SW 1271 (cell line): ENCODE measurements around the gene DNMT3L.
"Not testable (repeated sequence)": the region's sequence is repeated elsewhere in the genome, so short reads cannot be mapped to it uniquely, and the experiment has no call there.

Experiments
- DNase-seq, 2 experiments: peaks; one replicate each; lab custom pipeline; 2025; lab: John Stamatoyannopoulos, UW

The DNMT3L gene

DNA sequence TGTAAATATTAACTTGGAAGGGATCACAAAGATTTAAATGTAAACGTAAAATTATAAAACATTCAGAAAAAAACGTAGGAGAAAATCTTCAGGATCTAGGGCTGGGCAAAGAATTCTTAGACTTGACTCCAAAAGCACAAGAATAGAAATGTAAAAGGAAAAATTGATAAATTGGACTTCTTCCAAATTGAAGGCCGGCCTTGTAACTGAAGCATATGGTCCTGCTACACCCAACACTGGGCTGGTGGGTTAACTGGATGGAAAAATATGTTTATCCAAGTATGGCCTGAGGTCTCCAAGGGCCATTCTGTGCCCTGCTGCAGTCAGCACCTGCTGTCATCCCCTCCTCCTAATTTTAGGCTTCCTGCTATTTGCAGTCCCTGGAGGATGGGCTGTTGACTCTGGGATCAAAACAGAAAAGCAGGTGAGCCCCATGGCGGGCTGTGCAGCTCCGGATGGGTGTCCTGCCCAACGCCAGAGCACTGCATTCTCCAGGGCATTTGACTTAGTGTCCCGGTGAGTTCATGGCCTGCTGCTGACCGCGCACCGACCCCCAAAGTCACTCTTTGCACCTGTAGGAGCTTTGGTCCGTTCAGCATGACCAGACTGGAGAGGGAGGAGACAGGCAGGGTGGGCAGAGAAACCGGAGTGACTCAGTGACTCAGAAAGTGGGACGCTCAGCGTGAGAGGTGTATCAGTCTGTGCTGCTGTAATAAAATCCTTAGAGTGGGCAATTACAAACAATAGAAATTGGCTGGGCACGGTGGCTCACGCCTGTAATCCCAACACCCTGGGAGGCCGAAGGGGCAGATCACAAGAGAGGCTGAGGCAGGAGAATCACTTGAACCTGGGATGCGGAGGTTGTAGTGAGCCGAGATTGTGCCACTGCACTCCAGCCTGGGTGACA lies 17.9 kb upstream of the DNMT3L start:
- DNase-seq = no peak

DNA sequence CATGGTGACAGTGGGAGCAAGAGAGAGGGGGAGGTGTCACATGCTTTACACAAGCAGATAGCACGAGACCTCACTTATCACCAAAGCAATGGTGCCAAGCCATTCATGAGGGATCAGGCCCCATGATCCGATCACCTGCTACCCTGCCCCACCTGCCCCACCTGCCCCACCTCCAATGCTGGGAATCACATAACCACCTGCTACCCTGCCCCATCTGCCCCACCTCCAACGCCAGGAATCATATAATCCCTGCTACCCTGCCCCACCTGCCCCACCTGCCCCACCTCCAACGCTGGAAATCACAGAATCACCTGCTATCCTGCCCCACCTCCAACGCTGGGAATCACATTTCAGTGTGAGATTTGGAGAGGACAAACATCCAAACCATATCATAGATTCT lies 13.3 kb upstream of the DNMT3L start:
- DNase-seq = no peak

DNA sequence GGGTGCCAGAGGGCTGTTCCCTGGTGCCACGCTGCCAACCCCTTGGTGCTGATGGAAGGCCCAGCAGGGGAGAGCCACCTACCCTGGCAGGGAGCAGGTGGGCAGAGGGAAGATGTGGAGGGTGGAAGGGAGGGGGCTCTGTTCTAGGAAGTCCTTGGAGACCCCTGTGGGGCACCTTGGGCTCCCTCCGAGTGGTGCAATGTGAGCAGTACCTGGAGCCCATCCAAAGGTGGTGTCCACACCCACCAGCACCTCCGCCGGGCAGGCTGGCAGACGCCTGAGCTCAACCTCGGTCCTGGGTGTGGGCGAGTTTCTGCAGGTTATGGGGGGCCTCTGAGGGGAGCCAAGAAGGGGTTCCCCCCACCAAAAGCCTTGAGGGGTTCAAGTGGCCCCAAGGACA lies 11.3 kb upstream of the DNMT3L start:
- DNase-seq = no peak

DNA sequence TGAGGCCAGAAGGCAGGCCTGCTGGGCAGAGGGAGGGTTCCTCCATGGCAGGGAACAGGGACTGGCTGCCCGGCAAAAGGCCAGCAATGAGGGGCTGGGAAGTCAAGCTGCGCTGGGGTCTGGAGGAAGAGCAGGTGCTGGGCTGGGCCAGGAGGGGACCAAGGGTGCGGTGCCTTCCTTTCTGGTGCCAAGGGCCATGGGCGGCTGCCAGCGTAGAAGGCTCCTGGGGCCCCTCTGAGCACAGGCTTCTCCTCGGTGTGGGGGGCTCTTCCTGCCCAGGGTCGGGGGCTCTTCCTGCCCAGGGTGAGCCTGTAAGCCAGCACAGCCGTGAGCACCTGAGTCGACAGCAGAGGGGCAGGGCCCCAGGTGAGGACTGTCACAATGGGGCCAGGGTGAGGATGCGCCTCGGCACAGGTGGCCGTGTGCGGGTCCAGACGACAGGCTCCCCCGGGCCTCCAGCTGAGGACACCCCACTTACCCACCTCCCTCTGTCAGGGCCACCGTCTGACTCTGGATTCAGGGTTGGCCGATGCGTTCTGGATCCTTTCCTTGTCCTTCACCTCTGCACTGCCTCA lies 10.7 kb upstream of the DNMT3L start:
- DNase-seq = no peak

DNA sequence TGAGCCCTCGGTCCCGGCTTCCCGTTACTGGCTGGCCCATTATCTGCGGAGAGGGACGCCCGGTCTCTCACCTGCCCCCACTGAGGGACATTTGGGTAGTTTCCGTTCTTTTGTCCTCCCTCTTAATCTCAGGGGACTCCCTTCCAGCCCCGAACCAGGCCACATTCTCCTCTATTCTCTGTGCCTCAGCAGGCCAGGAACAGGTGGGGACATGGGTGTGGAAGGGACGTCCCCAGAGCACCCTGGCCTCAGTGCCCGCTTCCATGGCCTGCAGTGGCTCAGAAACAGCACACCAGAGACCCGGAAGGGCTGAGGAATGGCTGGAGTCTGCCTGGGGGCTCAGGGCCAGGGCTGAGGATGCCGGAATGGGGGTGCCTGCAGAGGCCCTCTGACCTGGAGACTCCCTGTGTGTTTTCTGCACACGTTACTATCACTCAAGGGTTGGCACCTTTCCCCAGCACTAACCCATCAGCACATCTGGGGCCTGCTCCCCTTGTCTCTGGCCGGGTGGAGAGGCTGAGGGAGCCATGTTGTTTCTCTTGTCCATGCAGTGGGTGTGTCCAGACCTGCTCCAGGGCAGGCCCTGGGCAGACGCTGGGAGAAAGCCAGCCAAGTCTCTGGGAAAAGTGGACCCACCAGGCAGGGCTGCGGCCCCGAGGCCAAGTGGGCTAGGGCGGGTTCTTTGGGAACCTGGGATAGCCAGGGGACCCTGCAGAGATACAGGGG lies 10.0 kb upstream of the DNMT3L start:
- no peak for DNase-seq

DNA sequence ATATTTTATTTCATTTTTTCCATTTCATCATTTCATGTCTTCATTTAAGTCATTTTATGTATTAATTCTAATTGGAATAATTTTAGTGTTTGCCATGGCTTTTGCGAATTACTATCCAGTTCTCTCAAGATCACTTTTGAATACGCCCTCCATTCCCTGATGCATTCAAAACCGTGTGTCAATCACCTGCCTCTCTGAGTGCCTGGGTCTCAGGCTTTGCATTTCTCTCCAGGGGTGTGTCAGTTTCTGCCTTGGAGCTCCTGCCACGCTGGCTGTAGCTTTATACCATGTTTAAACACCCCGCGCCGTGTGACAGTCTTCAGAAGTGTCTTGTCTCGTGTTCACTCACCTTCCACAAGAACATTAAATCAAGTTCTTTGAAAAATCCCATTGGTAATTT lies 7.4 kb upstream of the DNMT3L start:
- no peak for DNase-seq

DNA sequence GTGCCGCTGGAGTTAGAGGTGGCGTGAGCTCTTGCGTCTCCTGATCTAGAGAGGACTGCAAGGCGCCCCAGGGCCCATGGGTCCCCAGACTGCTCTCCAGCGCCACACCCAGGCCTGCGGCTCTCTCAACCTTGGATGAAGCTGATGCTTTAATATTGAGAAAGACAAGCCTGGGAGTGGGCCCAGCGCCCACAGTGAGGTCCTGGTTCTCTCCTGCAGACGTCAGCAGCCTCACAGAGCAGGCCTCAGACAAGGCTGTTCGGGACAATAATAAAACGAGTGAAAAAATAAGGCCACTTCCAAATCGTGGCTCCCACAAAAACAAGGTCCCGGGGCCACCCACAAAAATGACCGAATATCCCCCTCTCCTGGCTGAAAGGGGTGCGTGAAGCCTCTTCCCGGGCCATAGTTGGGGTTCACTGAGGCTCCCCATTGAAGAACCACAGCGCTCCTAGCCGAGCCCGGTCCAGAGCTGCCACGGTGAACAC lies 6.0 kb upstream of the DNMT3L start:
- no peak for DNase-seq

DNA sequence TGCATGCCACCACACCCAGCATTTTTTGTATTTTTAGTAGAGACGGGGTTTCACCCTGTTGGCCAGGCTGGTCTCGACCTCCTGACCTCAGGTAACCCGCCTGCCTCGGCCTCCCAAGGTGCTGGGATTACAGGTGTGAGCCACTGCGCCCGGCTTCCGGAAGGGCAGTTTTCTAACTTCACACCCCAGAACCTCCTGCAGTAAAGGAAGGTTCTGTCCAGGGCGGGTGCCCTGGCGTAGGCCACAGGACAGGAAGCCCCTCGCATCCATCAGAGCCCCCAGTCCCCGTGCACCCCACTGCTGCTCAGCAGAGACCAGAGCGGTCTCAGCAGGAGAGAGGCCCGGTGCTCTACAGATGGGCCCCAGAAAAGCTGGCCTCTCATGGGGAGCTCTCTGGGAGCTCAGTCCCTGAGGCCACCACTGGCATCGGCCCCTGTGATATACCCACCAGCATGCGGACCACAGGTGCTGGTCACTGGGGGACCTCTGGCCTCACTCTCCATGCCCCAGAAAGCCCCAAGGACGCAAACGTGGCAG lies 4.1 kb upstream of the DNMT3L start:
- no peak for DNase-seq

DNA sequence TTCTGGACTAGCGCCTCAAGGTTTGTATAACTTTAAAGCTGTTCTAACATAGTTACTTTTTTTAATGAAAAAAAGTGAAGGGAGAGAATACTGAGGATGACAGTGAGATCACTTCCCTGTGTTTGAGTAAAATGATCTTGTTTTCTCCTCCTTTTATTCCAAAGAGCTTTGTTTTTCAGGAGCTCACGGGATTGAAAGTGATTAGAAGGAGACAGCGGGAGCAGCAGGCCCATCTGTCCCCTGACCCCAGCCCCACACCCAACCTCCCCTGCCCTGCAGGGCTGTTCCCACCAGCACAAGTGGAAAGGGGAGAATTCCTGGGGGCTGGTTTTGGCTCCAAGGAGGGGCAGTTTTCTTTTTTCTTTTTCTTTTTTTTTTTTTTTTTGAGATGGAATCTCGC lies 2.1 kb upstream of the DNMT3L start:
- DNase-seq = peak in 1 of 2 experiments; percentile 2

DNA sequence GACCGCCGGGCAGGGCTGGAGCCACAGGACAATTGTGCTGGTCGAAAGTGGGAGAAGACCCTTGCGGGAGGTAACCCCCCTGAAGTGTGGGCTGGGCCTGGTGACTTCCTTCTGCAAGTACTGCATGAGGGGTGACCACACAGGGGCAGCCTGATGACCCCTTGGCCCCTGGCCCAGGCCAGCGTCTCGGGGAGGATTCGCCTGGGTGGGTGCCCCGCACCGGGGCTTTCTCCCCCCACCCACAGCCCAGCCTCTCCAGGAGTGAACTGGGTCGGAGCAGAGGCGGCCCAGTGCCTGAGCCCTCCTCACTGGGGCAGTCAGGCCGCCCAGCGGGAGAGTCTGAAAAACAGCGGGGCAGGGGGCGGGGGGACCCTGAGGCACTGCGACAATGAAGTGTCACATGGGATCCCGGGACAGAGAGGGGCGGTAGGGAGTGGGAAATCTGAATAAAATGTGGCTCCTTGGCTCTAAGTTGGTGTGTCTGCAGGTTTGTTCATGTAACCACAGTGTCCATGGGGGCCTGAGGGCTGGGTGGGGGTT lies 1.6 kb upstream of the DNMT3L start:
- no peak for DNase-seq

DNA sequence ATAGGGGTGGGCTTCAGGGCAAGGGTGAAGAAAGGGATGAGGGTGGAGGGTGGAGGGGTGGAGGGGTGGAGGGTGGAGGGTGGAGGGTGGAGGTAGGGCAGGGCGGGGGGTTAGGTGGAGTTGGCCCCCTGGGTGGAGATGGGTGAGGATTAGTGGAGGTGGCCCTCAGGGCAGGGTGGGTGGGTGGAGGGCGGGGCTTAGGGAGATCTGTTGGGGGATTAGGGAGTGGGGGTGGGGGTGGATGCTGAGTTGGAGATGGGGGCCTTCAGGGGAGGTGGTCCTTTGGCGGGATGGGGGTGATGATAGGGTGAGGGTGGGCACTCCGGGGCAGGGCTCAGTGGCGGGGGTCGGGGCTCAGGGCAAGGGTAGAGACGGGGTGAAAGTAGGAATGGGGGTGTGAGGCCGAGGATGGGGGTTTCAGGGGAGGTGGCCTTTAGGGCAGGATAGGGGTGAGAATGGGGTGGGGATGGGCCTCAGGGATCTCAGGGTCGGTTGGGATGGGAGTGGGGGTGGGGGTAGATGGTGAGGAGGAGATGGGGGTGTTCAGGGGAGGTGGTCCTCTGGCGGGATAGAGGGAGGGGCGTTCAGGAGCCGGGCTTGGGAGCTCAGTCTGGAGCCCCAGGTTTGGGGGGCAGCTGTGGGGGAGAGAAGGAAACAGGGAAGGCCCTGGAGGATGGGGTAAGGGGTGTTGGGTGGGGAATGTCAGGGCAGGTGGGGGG lies 800 bp upstream of the DNMT3L start:
- no peak for DNase-seq

DNA sequence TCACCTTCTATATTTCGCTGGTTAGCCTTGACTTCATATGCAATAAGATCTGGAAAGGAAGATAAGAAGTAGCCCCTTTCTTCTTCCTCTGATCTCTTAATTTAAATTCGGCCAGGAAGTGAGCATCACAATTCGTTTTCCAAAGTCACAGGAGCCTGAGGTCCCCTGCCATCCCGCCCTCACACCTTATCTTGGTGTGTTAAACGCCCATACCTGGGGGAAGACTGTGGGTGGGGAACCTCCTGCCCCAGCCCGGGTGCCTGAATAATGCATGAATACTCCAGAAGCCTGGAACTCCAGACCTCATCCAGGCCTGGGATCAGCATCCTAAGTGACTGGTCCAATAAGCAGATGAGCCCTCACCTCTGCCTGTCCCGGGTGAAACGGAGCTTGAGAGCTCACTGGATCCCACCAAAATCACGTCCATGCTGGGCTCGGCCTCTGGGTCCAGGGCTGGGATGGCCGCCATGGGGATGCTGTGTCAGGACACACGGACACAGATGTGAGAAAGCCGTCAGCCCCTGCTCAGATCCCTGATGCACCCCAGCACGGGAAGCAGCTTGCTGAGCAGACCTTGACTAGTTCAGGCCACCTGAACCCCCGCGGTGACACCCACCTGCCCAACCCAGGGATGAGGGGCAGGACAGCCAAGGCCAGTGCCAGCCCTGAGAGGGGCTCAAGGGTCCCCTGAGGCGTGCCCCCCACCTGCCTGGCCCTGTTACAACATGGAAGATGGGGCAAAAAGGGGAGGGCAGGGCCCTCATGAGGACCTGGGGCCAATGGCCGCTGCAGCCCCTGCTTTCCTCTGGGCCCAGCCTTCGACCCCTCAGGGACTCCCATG lies 686 bp downstream of the DNMT3L start:
- no peak for DNase-seq

DNA sequence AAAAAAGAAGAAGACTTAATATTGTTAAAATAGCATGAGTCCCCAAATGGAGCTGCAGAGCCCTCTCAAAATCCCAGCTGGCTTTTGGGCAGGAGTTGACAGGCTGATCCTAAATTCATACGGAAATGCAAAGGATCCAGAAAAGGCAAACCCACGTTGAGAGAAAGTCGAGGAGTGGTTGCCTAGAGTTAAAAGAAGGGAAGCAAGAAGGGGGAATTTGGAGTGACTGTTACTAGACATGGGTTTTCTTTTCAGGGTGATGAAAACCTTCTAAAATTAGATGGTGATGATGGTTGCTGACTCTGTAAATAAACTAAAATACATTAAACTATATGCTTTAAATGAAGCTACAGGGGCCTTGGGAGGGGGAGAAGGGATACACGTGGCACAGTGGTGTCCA lies 1.6 kb downstream of the DNMT3L start:
- DNase-seq = no peak

DNA sequence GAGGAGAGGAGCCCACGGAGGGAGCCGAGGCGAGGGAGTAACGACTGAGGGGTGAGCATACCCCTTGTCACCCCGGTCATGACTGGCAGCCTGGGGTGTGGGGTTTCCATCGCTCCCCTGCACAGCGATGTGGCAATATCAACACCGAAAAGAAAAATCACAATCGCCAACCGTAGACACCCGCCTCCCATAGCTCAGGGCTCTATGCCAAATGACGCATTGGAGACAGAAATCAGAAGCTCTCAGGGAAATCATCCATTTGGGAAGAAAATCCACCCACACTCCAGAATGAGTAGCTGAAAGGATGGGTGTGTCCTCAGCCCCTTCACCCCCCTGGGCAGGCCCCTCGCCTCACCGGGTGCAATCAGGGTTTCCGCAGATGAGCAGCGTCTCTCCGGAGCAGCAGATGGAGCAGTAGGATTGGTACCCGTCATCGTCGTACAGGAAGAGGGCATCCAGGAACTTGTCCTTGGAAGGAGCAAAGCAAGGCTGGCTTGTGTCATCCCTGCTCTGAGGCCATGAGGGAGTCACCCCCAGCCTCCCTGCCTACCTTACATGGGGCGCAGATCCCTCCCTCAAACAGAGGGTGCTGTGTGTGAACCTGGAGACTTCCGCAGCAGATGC lies 2.5 kb downstream of the DNMT3L start:
- no peak for DNase-seq

DNA sequence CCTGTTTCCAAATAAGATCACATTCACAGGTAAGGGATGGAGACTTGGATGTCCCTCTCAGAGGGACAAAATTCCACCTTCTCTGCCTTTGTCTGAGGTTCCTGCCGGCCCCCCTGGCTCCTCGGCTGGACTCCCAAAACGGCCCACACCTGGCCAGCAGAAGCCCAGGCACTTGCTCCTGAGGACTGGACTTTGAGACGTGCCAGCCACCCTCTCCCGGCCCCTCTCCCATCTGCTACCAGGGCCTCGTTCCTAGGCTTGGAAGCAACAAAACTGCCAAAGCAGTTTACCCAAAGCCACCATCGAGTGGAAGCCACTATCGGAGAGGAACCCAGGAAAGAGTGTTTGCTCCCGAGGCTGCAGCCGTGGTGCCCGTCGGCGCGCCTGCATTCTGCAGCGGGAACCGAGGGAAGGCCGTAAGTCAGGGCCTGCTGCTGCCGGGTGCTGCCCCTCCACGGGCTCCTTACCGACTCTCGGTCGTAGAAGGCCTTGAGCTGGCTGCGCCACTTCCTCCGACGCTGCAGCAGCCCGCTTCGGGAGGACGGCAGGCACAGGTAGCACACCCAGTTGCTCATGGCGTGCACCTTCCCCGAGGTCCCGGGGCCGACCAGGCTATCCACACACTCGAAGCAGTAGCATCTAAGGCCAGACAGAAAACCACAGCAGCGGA lies 3.5 kb downstream of the DNMT3L start:
- no peak for DNase-seq

DNA sequence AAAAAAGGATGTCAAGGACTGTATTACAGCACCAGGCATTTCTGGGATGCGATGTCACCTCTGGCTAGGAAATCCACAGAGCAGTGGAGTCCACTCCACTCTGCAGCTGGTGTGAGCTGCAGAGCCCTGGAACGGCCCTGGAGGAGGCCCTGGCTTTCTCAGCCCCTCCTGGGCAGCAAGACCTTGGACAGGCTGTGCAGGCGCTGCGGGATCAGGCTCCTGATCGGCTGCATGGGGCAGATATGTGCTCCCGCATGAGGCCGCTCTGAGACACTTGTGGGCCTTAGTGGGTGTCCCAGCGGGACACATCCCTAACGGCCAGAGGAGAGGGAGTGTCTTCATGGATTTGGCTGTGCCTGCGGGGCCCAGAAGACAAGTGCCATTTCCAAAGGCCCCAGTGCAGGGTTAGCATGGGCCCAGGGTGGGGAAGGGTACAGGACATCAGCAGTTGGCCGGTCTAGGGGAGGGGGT lies 6.2 kb downstream of the DNMT3L start:
- no peak for DNase-seq

DNA sequence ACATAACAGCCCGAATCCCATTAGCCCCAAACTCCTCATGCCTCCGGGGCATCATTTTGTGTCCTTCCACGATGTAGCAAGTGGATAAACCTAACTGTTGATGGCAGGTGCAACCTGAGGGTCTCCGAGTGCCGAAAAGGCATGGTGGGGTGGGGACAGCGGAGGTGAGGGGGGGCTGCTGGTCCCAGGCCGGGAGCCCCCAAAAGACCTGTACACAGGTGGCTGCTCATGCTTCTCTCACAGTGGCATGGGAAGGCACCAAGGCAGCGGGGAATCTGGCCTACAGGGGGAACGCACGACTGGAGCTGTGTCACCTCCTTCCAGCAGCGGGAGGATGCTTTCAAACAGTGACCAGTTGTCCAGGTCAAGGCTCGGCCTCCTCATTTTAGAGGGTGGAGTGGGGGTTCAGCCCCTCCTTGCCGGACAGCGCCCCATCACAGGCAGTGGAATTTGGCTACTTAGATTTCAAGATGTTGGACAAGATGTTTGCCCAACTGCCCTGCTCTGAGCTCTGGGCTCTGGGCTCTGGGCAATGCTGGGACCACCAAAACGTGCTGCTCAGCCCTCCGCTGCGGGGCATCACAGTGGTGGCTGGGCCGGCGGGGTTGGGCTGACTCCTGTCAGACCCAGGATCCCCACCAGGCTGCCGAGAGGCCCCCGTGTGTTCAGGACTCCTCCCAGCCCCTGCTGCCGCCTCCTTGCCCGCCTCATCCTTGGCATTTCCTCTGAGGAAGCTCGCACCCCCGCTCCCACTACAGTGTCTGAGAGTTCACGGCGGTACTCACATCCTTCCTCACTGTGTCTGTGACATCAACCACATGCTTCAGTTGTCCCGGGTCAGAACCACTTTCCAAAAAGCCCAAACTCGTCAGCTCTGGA lies 7.6 kb downstream of the DNMT3L start:
- no peak for DNase-seq

DNA sequence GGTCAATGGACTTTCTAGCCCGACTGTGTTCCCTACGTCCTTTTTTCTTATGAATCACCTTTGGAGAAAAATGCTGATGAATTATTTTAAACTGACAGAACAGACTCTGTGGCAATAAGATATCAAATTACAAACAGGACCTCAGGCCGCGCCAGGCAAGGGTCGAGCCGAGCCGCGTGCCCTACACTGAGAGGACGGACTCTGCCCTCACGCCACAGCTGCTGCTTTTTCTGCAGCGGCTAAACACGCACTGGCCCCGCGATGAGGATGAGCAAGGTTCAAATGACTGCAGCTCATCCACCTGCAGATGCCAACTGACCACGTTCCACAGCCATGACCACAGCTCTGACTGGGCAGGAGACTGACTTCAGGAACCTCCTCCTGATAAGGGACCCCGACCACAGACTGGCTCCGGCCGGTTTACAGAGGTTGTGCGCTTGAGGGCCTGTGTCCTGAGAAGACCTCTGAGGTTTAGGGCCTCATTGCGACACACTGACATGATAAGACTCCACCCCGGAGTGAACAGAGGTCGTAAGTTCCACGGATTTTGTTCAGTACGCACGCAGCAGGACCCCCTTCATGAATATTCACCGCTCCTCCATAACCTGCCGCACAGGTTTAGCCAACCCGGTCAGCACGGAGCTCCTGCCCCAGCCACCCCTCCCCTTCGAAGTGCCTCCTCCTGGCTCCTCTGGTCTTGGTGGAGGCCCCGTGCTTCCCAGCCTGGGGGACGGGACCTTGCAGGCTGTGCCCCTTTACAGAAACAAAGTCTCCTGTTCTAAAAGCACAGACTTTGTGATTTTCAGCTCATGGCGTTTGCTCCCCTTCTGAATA lies 12.3 kb downstream of the DNMT3L start:
- DNase-seq = not testable (repeated sequence)
